ENCODE measurements around the gene MISP.

- TF ChIP-seq ZNF274 (IDR thresholded peaks at IDR 0.05; ENCODE audit: low read depth, low read length) (no peak), YY1 (IDR thresholded peaks at IDR 0.05; ENCODE audit: insufficient read depth, insufficient read length) (no peak)
These were observed 31.9 kb upstream of the MISP start for GRCh38 chr19:718991-719512.
